Activated T-cell treated with anti-CD3 and anti-CD28 coated beads, Interleukin-2, amount 50 U/mL, for 72 hours (primary cell): Measurements from ENCODE around the gene SLC19A1. TPM values are rescaled to one million over a fixed set of nuclear protein-coding genes. Genes with fewer than 3 reads are reported as not detected.

Experiments
- ATAC-seq, 2 donors: fragments of 150-1000 bp; cut with Tn5 transposase; replicated peaks in 1 of 2; 2 replicates each; pipeline ENCODE4 v1.10.0; 2021; ENCODE audit warnings: moderate library complexity in 2 of 2, mild to moderate bottlenecking in 1 of 2
- DNase-seq, 2 donors: peaks; one replicate each; pipeline ENCODE4 v3.0.0; 2021 to 2022; ENCODE audit warnings: mixed read lengths in 1 of 2
- H3K27ac Mint-ChIP-seq: one replicate; pipeline ENCODE4 v1.8.0; 2022; ENCODE audit warnings: mild to moderate bottlenecking, moderate library complexity, mixed read lengths
- H3K27me3 Mint-ChIP-seq: one replicate; pipeline ENCODE4 v1.8.0; 2022; ENCODE audit warnings: low read depth, mixed read lengths
- H3K36me3 Mint-ChIP-seq, 2 donors: one replicate each; pipeline ENCODE4 v1.8.0; 2022; ENCODE audit warnings: mixed read lengths in 2 of 2, mild to moderate bottlenecking in 1 of 2; ENCODE audit not compliant: insufficient read depth in 2 of 2
- H3K4me1 Mint-ChIP-seq: one replicate; pipeline ENCODE4 v1.8.0; 2022; ENCODE audit warnings: low read depth, mixed read lengths
- H3K4me3 Mint-ChIP-seq, 2 donors: one replicate each; pipeline ENCODE4 v1.8.0; 2022; ENCODE audit warnings: mild to moderate bottlenecking in 2 of 2, mixed read lengths in 2 of 2, moderate library complexity in 2 of 2
- H3K9me3 Mint-ChIP-seq, 2 donors: one replicate each; pipeline ENCODE4 v1.8.0; 2022; ENCODE audit warnings: mixed read lengths in 2 of 2
- total RNA-seq, 2 donors: library from RNA; stranded (reverse); gene quantifications; one replicate each; pipeline ENCODE4 v1.2.3, GENCODE V29; 2022

SLC19A1 gene
- 10 to 100 TPM; 30.4 to 40.1 TPM for total RNA-seq

DNA sequence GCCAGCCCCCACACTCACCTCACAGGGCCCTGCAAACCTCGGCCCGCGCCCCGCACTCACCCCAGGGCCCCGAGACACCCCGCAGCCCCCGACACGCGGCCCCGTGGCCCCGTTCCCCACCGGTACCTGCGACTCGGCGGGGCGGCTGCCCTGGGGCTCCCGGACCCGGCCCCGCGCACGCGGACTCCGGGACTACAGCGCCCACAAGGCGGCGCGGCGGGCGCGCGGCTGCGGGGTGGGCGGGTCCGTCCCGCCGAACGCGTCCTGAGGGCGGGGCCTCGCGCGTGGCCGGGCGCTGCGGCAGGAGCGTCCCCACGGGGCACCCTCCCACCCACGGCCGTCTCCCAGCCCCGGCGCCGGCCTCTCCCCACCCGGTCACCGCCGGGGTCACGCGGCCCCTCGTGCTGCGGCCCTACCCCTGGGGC, at the start of gene SLC19A1:
Gene SLC19A1 (minus strand): TSS at position 199 of the 425 bp plus-strand sequence. CDS start 4,481 bp downstream, outside the sequence.
- H3K27ac Mint-ChIP-seq = no peak within 1 kb of the TSS
- H3K4me1 Mint-ChIP-seq = peaks cover 21% of the 10 kb centered on the region
- peak; percentile 75 to 88 for DNase-seq
- H3K36me3 Mint-ChIP-seq = no peaks in the 10 kb centered on the region
- H3K27me3 Mint-ChIP-seq = no peaks in the 10 kb centered on the region
- no peaks in the 10 kb centered on the region for H3K9me3 Mint-ChIP-seq
- peak within 1 kb of the TSS; percentile 80 to 91 for H3K4me3 Mint-ChIP-seq
- peak; percentile 87 to 88 for ATAC-seq

DNA sequence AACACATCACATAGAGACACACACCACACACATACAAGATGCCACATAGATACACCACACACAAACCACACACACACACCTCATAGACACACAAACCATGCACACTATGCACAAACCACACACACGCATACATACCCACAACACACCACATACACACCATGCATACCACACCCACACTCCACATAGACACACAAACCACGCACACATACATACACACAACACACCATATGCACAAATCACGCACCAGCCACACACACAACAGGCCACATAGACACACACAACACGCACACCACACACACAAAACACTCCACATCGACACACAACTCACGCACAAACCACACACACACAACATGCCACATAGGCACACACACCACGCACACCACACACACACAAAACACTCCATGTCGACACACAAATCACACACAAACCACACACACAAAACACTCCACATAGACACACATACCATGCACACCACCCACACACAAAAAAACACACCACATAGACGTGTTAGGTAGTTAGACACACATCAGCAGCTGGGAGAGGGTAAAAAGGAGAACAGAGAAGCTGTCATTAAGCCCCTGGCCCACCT, 49.5 kb upstream of the SLC19A1 start:
- Mint-ChIP-seq H3K27ac (no peak overlapping the region), H3K27me3 (peaks cover 9% of the 10 kb centered on the region), H3K36me3 (peaks cover 16 to 21% of the 10 kb centered on the region in 2 donors), H3K9me3 (peaks cover 13 to 15% of the 10 kb centered on the region in 2 donors), H3K4me3 (no peak overlapping the region), H3K4me1 (peaks cover 36% of the 10 kb centered on the region)
- no peak for ATAC-seq
- no peak for DNase-seq

DNA sequence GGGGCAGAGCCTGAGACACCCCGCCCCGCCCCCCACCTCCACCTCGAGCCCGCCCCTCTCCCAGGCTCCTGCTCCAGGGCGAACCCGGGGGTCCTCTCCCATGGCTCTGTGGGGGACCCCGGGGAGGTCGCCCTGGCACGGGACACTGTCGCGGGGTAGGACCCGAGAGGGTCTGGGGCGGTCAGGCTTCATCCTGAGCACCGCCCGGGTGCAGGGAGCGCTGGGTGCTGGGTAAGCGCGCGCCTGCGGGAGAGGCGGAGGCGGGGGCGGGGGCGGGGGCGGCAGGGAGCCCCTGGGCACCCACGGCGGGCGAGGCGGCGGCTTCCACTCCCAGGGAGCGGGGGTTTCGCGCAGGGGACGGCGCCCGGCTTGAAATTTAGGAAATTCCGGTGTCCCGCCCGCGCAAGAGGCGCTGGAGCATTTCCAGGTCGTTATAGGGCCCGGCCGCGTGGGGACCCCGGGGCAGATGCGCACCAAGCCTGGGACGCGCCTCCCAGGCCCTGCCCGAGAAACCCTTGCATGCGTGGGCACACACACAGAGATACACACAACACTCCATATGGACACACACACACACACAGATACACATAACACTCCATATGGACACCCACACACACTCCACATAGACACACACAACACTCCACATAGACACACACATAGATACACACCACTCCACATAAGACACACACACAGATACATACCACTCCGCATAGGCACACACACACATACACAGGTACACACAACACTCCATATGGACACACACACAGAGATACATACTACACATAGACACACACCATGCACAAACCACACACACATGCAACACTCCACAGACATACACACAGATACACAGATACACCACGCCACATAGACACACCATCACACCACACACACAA, 48.7 kb upstream of the SLC19A1 start:
- Mint-ChIP-seq H3K4me3 (peak overlapping the region in 1 of 2 donors; percentile 56), H3K27me3 (peaks cover 9% of the 10 kb centered on the region), H3K9me3 (peaks cover 18 to 20% of the 10 kb centered on the region in 2 donors), H3K36me3 (peaks cover 19 to 25% of the 10 kb centered on the region in 2 donors), H3K27ac (no peak overlapping the region), H3K4me1 (peaks cover 28% of the 10 kb centered on the region)
- DNase-seq (peak; percentile 66 to 75), ATAC-seq (peak; percentile 58 to 60)

DNA sequence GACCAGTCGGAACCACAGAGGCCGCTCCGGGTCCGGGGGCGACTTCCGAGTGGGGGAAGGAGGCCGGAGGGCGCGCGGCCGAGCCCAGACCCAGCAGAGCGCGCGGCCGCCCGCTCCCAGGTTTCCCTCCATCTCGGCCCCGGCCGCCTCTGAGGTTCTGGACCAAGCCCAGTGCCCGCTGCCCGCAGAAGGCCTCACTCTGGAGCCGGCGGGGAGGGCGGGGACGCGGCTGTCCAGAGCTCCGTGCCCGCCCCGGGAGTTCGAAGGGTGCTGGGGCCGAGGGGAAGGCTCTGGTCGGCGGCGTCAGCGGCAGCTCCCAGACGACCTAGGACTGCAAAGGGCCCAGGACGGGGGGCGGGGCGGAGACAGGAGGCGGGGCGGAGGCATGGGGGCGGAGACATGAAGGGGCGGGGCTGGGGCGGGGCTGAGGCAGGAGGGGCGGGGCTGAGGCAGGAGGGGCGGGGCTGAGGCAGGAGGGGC, 48.0 kb upstream of the SLC19A1 start:
- Mint-ChIP-seq H3K27me3 (peaks cover 9% of the 10 kb centered on the region), H3K9me3 (peaks cover 20% of the 10 kb centered on the region in 2 donors), H3K27ac (no peak overlapping the region), H3K4me3 (peak overlapping the region; percentile 18 to 63), H3K4me1 (peaks cover 28% of the 10 kb centered on the region), H3K36me3 (peaks cover 22 to 28% of the 10 kb centered on the region in 2 donors)
- DNase-seq (peak; percentile 84), ATAC-seq (peak; percentile 68 to 69)

DNA sequence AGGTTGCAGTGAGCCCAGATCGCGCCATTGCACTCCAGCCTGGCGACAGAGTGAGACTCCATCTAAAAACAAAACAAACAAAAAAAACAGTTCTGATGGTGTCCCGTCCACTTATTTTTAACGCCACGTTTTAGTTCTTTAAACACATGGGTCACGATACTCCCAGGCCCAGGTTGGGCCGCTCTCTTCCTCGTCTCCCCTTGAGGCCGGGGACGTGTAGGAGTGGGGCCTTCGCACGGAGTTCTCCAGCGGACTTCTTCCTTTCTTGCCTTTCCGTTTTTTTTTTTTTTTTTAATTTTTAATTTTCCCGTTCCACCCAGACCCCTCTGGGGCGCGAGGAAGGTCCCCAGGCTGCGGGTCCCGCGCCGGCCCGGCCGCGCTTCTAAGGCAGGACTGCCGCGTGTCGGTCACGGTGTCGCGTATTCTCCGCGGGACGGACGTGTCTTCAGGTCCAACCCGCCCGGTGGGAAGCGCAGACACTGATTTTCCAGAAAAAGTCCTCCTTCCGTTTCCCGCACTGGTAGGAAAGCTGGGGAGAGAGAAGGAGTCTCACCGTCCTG, 47.5 kb upstream of the SLC19A1 start:
- Mint-ChIP-seq H3K4me3 (peak overlapping the region; percentile 12 to 63), H3K9me3 (peaks cover 20% of the 10 kb centered on the region in 2 donors), H3K27ac (no peak overlapping the region), H3K36me3 (peaks cover 22 to 28% of the 10 kb centered on the region in 2 donors), H3K4me1 (peaks cover 28% of the 10 kb centered on the region), H3K27me3 (peaks cover 9% of the 10 kb centered on the region)
- ATAC-seq = no peak
- no peak for DNase-seq

DNA sequence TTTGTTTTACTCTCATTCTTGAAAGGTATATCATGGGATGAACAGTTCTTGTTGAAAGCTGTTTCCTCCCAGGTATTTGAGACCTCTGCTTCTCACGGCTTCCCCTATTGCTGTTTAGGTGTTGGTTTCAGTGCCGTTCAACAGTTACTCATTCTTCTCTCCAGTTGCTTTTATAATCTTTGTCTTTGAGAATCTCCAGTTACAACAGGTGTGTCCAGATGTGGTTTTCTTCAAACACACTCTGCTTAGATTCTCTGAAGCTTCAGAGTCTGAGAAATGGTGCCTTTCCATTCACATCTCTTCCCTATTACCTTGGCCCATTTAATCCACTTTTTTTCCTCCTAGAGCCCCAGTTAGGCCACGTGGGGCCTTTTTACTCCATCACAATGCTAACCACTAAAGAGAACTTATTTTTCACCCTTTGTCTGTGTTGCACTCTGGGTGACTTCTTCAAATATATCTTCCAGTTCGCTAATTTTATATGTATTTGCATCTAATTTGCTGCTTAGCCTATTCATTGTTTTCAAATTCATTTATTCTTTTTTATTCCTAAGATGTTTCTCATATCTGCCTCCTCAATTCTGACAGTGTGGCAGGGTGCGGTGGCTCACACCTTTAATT, 46.7 kb upstream of the SLC19A1 start:
- ATAC-seq (no peak), DNase-seq (no peak)
- Mint-ChIP-seq H3K9me3 (peaks cover 20% of the 10 kb centered on the region in 2 donors), H3K36me3 (peaks cover 22 to 28% of the 10 kb centered on the region in 2 donors), H3K27me3 (peaks cover 9% of the 10 kb centered on the region), H3K4me3 (peak overlapping the region in 1 of 2 donors; percentile 14), H3K27ac (no peak overlapping the region), H3K4me1 (peaks cover 23% of the 10 kb centered on the region)

DNA sequence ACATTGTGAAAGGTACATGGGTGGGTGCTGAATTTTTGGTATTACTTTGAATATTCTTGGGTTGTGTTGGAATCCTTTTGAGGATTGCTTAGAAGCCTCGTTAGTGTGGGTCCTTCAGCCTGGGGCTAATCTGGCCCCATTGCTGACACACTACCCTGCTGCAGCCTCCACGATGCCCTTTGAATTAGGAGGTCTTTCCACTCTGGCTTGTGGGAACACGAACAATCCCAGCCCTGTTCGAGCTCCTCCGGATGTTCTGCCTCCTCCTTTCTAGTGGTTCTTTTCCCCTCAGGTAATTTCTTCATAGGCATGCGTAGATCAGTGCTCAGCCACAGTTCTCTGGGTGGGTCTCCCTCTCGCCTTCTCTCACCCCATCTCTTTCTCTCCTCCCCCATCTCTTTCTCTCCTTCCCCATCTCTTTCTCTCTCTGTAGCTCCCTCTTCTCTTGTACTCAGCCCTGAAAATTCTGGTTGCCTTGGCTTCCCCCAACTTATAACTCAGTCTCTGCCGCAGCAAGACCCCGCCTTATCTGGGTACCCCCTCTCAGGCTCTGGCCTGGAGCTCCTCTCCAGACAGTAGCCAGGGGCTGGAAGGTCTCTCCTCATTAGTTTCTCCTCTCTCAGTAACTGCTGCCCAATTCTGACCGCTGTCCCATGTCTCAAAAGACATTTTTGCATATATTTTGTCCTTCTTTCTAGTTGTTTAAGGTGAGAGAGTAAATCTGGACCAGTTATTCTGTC, 46.0 kb upstream of the SLC19A1 start:
- no peak for ATAC-seq
- peak overlapping the region in 1 of 2 donors; percentile 14 for H3K4me3 Mint-ChIP-seq
- H3K36me3 Mint-ChIP-seq = peaks cover 22 to 28% of the 10 kb centered on the region in 2 donors
- H3K27ac Mint-ChIP-seq = no peak overlapping the region
- H3K4me1 Mint-ChIP-seq = peaks cover 16% of the 10 kb centered on the region
- no peak for DNase-seq
- H3K27me3 Mint-ChIP-seq = peaks cover 9% of the 10 kb centered on the region
- H3K9me3 Mint-ChIP-seq = peaks cover 20% of the 10 kb centered on the region in 2 donors

DNA sequence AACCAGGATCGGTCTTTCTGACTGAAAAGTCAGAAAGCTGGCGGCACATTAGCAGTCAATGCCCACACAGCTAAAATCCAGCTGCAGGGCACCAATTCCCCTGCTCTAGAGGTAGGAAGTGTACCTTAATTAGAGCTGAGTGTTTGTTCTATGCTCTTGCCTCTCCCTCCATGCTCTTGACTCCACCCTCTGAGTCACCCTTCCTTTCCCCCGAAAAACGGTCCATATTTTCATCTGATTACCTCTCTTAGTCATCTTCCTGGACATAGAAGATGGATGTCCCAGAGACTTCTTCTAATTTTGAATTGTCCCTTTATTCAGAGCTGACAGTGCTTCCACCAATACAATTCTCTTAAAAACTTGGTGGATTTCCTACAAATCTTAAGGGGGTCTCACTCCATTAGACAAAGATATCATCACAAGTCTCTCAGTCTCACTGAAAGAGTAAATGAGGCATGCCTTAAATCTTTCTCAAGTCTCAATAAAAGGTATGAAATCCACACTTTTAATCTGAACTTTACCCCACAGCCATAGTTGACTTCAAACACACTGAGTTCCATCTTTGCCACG, 44.1 kb upstream of the SLC19A1 start:
- Mint-ChIP-seq H3K27me3 (peaks cover 9% of the 10 kb centered on the region), H3K36me3 (peaks cover 22 to 28% of the 10 kb centered on the region in 2 donors), H3K4me3 (no peak overlapping the region), H3K4me1 (peaks cover 15% of the 10 kb centered on the region), H3K27ac (no peak overlapping the region), H3K9me3 (peaks cover 20% of the 10 kb centered on the region in 2 donors)
- no peak for ATAC-seq
- no peak for DNase-seq

DNA sequence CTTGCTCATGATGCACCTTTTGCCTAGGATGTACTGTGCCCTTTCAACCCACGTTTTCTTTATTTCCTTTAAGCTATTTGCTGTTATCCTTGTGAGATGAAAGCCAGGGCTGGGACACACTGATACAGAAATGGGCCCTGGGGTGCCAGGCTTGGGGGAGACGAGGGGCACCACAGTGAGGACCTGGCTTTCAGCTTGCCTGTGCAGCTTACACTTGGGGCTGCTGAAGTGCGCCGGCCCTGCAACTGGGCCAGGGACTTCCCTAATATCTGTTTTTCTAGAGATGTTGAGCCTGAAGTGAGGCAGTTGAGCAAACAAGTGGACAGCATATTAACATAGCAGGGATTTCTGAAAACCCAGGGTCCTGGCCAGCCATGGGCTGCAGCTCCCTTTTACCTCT, 42.5 kb upstream of the SLC19A1 start:
- H3K4me3 Mint-ChIP-seq = no peak overlapping the region
- H3K4me1 Mint-ChIP-seq = peaks cover 15% of the 10 kb centered on the region

DNA sequence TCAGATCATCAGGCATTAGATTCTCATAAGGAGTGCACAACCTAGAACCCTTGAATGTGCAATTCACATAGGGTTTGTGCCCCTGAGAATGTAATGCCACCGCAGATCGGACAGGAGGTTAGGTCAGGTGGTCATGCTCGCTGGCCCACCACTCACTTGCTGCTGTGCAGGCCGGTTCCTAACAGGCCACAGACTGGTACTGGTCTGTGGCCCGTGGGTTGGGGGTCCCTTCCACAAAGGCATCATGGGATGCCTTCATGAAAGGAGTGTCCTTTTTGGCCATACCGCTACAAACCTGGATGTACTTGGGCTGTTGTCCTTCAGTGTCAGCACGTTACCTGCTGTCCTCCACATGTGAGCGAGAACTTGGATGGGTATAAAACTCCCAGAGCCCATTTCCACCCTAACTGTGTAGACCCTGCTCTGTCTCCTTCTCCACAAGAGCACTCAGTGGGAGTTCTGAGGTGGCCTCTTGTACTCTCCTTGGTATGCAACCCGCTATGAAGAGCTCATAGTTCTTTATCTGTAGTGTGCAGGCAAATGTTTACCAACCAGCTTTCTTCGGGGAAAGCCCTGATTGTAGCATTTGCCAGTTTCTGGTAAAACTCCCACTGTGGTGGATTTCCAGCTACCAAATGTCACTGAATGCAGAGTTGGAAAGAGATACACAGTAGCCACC, 41.7 kb upstream of the SLC19A1 start:
- H3K36me3 Mint-ChIP-seq = peaks cover 21 to 25% of the 10 kb centered on the region in 2 donors
- DNase-seq = no peak

More for the DNA sequence above, 42.5 kb upstream of the SLC19A1 start:
- ATAC-seq (no peak), DNase-seq (no peak)
- H3K27me3 Mint-ChIP-seq = peaks cover 9% of the 10 kb centered on the region
- H3K9me3 Mint-ChIP-seq = peaks cover 20% of the 10 kb centered on the region in 2 donors
- H3K36me3 Mint-ChIP-seq = peaks cover 22 to 28% of the 10 kb centered on the region in 2 donors
- no peak overlapping the region for H3K27ac Mint-ChIP-seq

DNA sequence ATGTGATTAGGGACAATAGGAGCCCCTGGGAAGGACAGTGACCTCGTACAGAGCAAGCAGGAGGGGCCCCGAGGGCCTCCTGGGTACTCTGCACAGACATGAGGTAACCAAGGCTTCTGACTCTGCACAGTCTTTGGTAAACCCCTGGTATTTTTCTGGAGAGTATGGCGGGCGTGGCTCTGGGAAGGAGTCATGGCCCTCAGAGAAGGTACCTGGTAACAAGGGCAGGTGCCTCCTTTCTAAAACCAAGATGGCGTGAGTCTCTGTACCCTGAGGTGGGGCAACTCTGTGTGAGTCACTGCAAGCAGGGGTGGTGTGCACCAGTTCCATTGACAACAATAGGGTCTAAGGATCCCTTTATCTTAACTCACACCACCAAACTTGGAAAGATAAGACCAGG, 39.9 kb upstream of the SLC19A1 start:
- DNase-seq = no peak
- ATAC-seq = no peak
- Mint-ChIP-seq H3K27me3 (no peaks in the 10 kb centered on the region), H3K9me3 (peaks cover 7 to 10% of the 10 kb centered on the region in 2 donors), H3K4me3 (no peak overlapping the region), H3K4me1 (no peaks in the 10 kb centered on the region), H3K36me3 (peaks cover 9 to 11% of the 10 kb centered on the region in 2 donors), H3K27ac (no peak overlapping the region)

More for the DNA sequence above, 41.7 kb upstream of the SLC19A1 start:
- no peak overlapping the region for H3K27ac Mint-ChIP-seq
- H3K9me3 Mint-ChIP-seq = peaks cover 17 to 20% of the 10 kb centered on the region in 2 donors
- H3K27me3 Mint-ChIP-seq = peaks cover 9% of the 10 kb centered on the region
- H3K4me3 Mint-ChIP-seq = no peak overlapping the region
- no peak for ATAC-seq
- peaks cover 11% of the 10 kb centered on the region for H3K4me1 Mint-ChIP-seq
